GM12872 (cell line): Measurements from ENCODE around the gene LTO1.

Source experiments
- CTCF ChIP-seq: IDR thresholded peaks from 3 replicates; pipeline ENCODE4 v1.5.1; 2011; ENCODE audit warnings: low read depth, mild to moderate bottlenecking, low read length, moderate library complexity; ENCODE audit not compliant: insufficient read depth

The LTO1 gene

GRCh38 chr11:69644071-69644961 is 30.8 kb downstream of the LTO1 start:
- TF ChIP-seq CTCF: no peak

GRCh38 chr11:69643646-69644045 is 31.5 kb downstream of the LTO1 start:
- no peak for TF ChIP-seq CTCF

GRCh38 chr11:69642913-69643632 is 32.1 kb downstream of the LTO1 start:
- peak; percentile 85 for TF ChIP-seq CTCF

- TF ChIP-seq CTCF: no peak
Observed at GRCh38 chr11:69642549-69642912, 32.6 kb downstream of the LTO1 start.

- no peak for TF ChIP-seq CTCF
Observed at GRCh38 chr11:69641681-69642548, 33.2 kb downstream of the LTO1 start.

GRCh38 chr11:69640995-69641581 is 34.1 kb downstream of the LTO1 start, which contains the start of gene CCND1:
TSS of gene CCND1 (plus strand) at chr11:69641156. CDS start at chr11:69641314, 158 bp downstream.
- no peak for TF ChIP-seq CTCF
